Measurements from ENCODE around the gene OLIG1. TPM values are rescaled to one million over a fixed set of nuclear protein-coding genes. Genes with fewer than 3 reads are reported as not detected.

The OLIG1 gene
- total and polyA plus RNA-seq, 2 donors from 2014 or later: 1.5 to 18.2 TPM

DNA sequence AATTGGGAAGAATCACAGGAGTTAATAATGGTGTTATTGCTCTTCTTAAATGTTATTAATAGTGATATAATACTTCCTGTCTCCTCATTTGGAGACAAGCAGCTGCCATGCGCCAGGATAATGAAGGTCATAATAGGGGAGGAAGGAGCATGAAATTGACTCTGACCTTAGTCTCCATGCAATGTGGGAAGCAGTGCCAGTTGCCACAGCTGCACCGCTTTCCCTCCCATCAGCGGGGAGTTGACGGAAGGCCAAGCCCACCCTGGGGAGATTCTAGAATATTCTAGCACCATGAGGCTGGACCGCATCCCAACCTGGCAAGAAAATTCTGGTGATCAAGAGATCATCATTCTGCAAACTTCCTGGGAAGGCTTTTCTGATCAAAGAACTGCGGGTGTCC is 11.0 kb upstream of the OLIG1 start:
- H3K9ac ChIP-seq (ENCODE audit: low read length in 3 of 3): no peak overlapping the region
- H3K27me3 ChIP-seq (ENCODE audit: control insufficient read depth, insufficient read depth, low read length): peaks cover 6% of the 10 kb centered on the region
- intact Hi-C loops (cut with DNase I): no loop called here
- H3K4me3 ChIP-seq (ENCODE audit: low read length in 3 of 3): no peak overlapping the region
- DNase-seq (no peak), FAIRE-seq (no peak)
- no peaks in the 10 kb centered on the region for H3K9me3 ChIP-seq (ENCODE audit: control insufficient read depth in 2 of 3, insufficient read depth in 1 of 3, low read length in 3 of 3)
- H3K27ac ChIP-seq (ENCODE audit: low read depth in 2 of 2, low read length in 2 of 2): no peak overlapping the region
- TF ChIP-seq CTCF (IDR thresholded peaks at IDR 0.05; ENCODE audit: borderline replicate concordance, extremely low read depth, insufficient read depth): no peak
- no peaks in the 10 kb centered on the region for H3K4me1 ChIP-seq (ENCODE audit: control insufficient read depth in 2 of 3, insufficient read depth in 2 of 3, low read depth in 1 of 3, low read length in 3 of 3)
- no peaks in the 10 kb centered on the region for H3K36me3 ChIP-seq (ENCODE audit: control insufficient read depth in 2 of 3, insufficient read depth in 3 of 3, low read length in 3 of 3)

DNA sequence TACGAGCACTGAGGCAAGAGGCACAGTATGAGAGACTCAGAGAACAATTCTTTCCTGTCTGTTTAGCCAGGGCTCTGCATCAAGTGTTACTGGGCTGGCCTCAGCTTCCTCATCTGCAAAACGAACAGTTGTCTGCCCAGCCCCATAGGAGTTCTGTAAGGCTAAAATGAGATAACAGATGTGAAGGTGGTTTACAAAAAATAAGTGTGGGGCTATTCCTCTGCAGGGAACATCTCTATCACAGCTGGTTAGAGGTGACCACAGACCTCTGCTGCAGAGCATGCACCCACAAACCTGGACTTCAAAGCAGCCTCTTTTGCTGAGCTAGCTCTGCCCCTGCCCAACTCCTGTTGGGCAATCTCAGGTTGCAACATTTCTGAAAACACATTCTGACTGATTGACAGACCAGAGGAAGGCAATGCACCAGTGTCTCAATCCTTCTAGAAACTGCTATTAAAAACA is 10.5 kb upstream of the OLIG1 start:
- Histone ChIP-seq H3K4me1 (ENCODE audit: control insufficient read depth in 2 of 3, insufficient read depth in 2 of 3, low read depth in 1 of 3, low read length in 3 of 3) (no peaks in the 10 kb centered on the region), H3K4me3 (ENCODE audit: low read length in 3 of 3) (no peak overlapping the region), H3K9me3 (ENCODE audit: control insufficient read depth in 2 of 3, insufficient read depth in 1 of 3, low read length in 3 of 3) (no peaks in the 10 kb centered on the region), H3K27ac (ENCODE audit: low read depth in 2 of 2, low read length in 2 of 2) (no peak overlapping the region), H3K27me3 (ENCODE audit: control insufficient read depth, insufficient read depth, low read length) (peaks cover 7% of the 10 kb centered on the region), H3K36me3 (ENCODE audit: control insufficient read depth in 2 of 3, insufficient read depth in 3 of 3, low read length in 3 of 3) (no peaks in the 10 kb centered on the region), H3K9ac (ENCODE audit: low read length in 3 of 3) (no peak overlapping the region)
- no peak for TF ChIP-seq CTCF (IDR thresholded peaks at IDR 0.05; ENCODE audit: borderline replicate concordance, extremely low read depth, insufficient read depth)
- no peak for DNase-seq
- intact Hi-C loops (cut with DNase I): no loop called here
- FAIRE-seq: no peak

DNA sequence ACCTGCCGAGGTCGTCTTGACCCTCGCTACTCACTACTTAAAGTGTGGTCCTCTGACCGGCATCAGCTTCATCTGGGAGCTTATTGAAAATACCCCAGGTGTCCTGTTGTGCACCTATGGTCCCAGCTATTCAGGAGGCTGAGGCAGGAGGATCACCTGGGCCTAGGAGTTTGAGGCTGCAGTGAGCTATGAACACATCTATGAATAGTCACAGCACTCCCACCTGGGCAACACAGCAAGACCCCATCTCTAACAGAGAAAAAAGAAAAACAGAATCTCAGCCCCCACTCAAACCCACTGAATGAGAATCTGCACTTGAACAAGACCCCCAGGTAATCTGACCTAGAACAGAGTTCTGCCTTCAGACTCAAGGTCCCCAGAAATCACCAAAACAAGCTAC is 8.7 kb upstream of the OLIG1 start:
- FAIRE-seq (no peak), DNase-seq (no peak)
- no peak for TF ChIP-seq CTCF (IDR thresholded peaks at IDR 0.05; ENCODE audit: borderline replicate concordance, extremely low read depth, insufficient read depth)
- H3K9me3 ChIP-seq (ENCODE audit: control insufficient read depth in 2 of 3, insufficient read depth in 1 of 3, low read length in 3 of 3): no peaks in the 10 kb centered on the region
- H3K4me3 ChIP-seq (ENCODE audit: low read length in 3 of 3): no peak overlapping the region
- no peak overlapping the region for H3K9ac ChIP-seq (ENCODE audit: low read length in 3 of 3)
- no peak overlapping the region for H3K27ac ChIP-seq (ENCODE audit: low read depth in 2 of 2, low read length in 2 of 2)
- intact Hi-C loops (cut with DNase I): no loop called here
- H3K27me3 ChIP-seq (ENCODE audit: control insufficient read depth, insufficient read depth, low read length): peaks cover 7% of the 10 kb centered on the region
- H3K36me3 ChIP-seq (ENCODE audit: control insufficient read depth in 2 of 3, insufficient read depth in 3 of 3, low read length in 3 of 3): no peaks in the 10 kb centered on the region
- H3K4me1 ChIP-seq (ENCODE audit: control insufficient read depth in 2 of 3, insufficient read depth in 2 of 3, low read depth in 1 of 3, low read length in 3 of 3): no peaks in the 10 kb centered on the region

DNA sequence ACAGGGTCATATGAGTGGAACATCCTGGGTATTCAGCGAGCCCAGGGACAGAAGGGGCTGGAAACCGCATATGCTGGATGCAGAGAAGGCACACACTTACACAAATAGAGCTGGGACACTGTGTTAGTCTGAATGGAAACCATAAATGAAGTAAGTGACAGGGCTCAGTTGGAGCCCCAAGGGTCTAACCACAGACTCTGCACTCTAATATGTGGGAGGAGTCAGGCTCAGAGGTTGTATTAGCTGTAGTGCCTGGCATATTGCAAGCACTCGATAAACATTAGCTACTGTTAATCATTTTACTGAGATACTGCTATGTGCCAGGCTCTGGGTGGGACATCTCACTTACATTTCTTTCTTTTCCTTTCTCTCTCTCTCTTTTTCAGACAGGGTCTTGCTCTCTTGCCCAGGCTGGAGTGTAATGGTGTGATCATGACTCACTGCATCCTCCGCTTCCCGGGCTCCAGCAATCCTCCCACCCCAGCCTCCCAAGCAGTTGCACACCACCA is 6.5 kb upstream of the OLIG1 start:
- FAIRE-seq (no peak), DNase-seq (no peak)
- TF ChIP-seq CTCF (IDR thresholded peaks at IDR 0.05; ENCODE audit: borderline replicate concordance, extremely low read depth, insufficient read depth): no peak
- H3K9ac ChIP-seq (ENCODE audit: low read length in 3 of 3): no peak overlapping the region
- no peak overlapping the region for H3K4me3 ChIP-seq (ENCODE audit: low read length in 3 of 3)
- no peaks in the 10 kb centered on the region for H3K9me3 ChIP-seq (ENCODE audit: control insufficient read depth in 2 of 3, insufficient read depth in 1 of 3, low read length in 3 of 3)
- no peaks in the 10 kb centered on the region for H3K4me1 ChIP-seq (ENCODE audit: control insufficient read depth in 2 of 3, insufficient read depth in 2 of 3, low read depth in 1 of 3, low read length in 3 of 3)
- no peak overlapping the region for H3K27ac ChIP-seq (ENCODE audit: low read depth in 2 of 2, low read length in 2 of 2)
- H3K27me3 ChIP-seq (ENCODE audit: control insufficient read depth, insufficient read depth, low read length): peaks cover 15% of the 10 kb centered on the region
- no peaks in the 10 kb centered on the region for H3K36me3 ChIP-seq (ENCODE audit: control insufficient read depth in 2 of 3, insufficient read depth in 3 of 3, low read length in 3 of 3)
- intact Hi-C loops (cut with DNase I): no loop called here
